ENCODE data around the gene PHF2. TPM values are rescaled to one million over a fixed set of nuclear protein-coding genes. Genes with fewer than 3 reads are reported as not detected.
A peak's percentile ranks its signal among the peaks of the same experiment; 100 is the strongest.

PHF2 gene
- total RNA-seq, 2 experiments from 2014 or later: 16.0 to 16.2 TPM

- ChIA-PET POLR2A (no interaction called here), CTCF (no interaction called here)
- Mint-ChIP-seq H3K36me3 (peaks cover 18% of the 10 kb centered on the region), H3K4me3 (no peak overlapping the region), H3K27ac (no peak overlapping the region), H3K27me3 (no peaks in the 10 kb centered on the region), H3K4me1 (ENCODE audit: low read depth) (peaks cover 3% of the 10 kb centered on the region), H3K9me3 (peaks cover 12% of the 10 kb centered on the region)
- intact Hi-C loops (cut with micrococcal nuclease): no loop called here
- DNase-seq: no peak
These were observed 53.5 kb downstream of the PHF2 start for GRCh38 chr9:93629920-93630319.

GRCh38 chr9:93630806-93631411, 54.5 kb downstream of the PHF2 start:
- CTCF ChIA-PET: no interaction called here
- Mint-ChIP-seq H3K4me1 (ENCODE audit: low read depth) (peaks cover 3% of the 10 kb centered on the region), H3K9me3 (peaks cover 15% of the 10 kb centered on the region), H3K27me3 (no peaks in the 10 kb centered on the region), H3K4me3 (no peak overlapping the region), H3K27ac (no peak overlapping the region), H3K36me3 (peaks cover 27% of the 10 kb centered on the region)
- intact Hi-C loops (cut with micrococcal nuclease): no loop called here
- no peak for DNase-seq
- POLR2A ChIA-PET: no interaction called here

GRCh38 chr9:93633492-93634221, 57.3 kb downstream of the PHF2 start:
- ChIA-PET POLR2A (no interaction called here), CTCF (no interaction called here)
- no peaks in the 10 kb centered on the region for H3K4me1 Mint-ChIP-seq (ENCODE audit: low read depth)
- H3K27ac Mint-ChIP-seq: no peak overlapping the region
- H3K9me3 Mint-ChIP-seq: peaks cover 17% of the 10 kb centered on the region
- H3K27me3 Mint-ChIP-seq: no peaks in the 10 kb centered on the region
- H3K36me3 Mint-ChIP-seq: peaks cover 42% of the 10 kb centered on the region
- intact Hi-C loops (cut with micrococcal nuclease): no loop called here
- DNase-seq: peak; percentile 7
- no peak overlapping the region for H3K4me3 Mint-ChIP-seq

- ChIA-PET CTCF (interaction anchor here (0.7 kb wide), 1 partner anchor 844 kb away, joined by 3 read pairs; no protein-coding TSS in a partner anchor), POLR2A (no interaction called here)
- Mint-ChIP-seq H3K27me3 (no peaks in the 10 kb centered on the region), H3K4me3 (no peak overlapping the region), H3K4me1 (ENCODE audit: low read depth) (no peaks in the 10 kb centered on the region), H3K9me3 (peaks cover 17% of the 10 kb centered on the region), H3K36me3 (peaks cover 46% of the 10 kb centered on the region), H3K27ac (no peak overlapping the region)
- peak; percentile 1 for DNase-seq
- intact Hi-C loops (cut with micrococcal nuclease): no loop called here
These were observed 58.2 kb downstream of the PHF2 start for GRCh38 chr9:93634311-93635185.

- no peaks in the 10 kb centered on the region for H3K27me3 Mint-ChIP-seq
- H3K4me1 Mint-ChIP-seq (ENCODE audit: low read depth): no peaks in the 10 kb centered on the region
- no peak overlapping the region for H3K27ac Mint-ChIP-seq
- ChIA-PET POLR2A (no interaction called here), CTCF (interaction anchor here (0.7 kb wide), 1 partner anchor 845 kb away, joined by 3 read pairs; no protein-coding TSS in a partner anchor)
- peaks cover 51% of the 10 kb centered on the region for H3K36me3 Mint-ChIP-seq
- intact Hi-C loops (cut with micrococcal nuclease): no loop called here
- H3K4me3 Mint-ChIP-seq: no peak overlapping the region
- DNase-seq: peak; percentile 6
- peaks cover 17% of the 10 kb centered on the region for H3K9me3 Mint-ChIP-seq
These were observed 59.1 kb downstream of the PHF2 start for GRCh38 chr9:93635186-93636107.

- Mint-ChIP-seq H3K9me3 (peaks cover 17% of the 10 kb centered on the region), H3K4me3 (no peak overlapping the region), H3K4me1 (ENCODE audit: low read depth) (no peaks in the 10 kb centered on the region), H3K27me3 (no peaks in the 10 kb centered on the region), H3K27ac (no peak overlapping the region), H3K36me3 (peaks cover 53% of the 10 kb centered on the region)
- peak; percentile 3 for DNase-seq
- CTCF ChIA-PET: no interaction called here
- intact Hi-C loops (cut with micrococcal nuclease): no loop called here
- POLR2A ChIA-PET: no interaction called here
These were observed 59.8 kb downstream of the PHF2 start for GRCh38 chr9:93636172-93636661.

GRCh38 chr9:93636667-93637066, 60.3 kb downstream of the PHF2 start:
- H3K9me3 Mint-ChIP-seq: peaks cover 17% of the 10 kb centered on the region
- intact Hi-C loops (cut with micrococcal nuclease): no loop called here
- no peak overlapping the region for H3K4me3 Mint-ChIP-seq
- H3K27ac Mint-ChIP-seq: no peak overlapping the region
- peaks cover 53% of the 10 kb centered on the region for H3K36me3 Mint-ChIP-seq
- POLR2A ChIA-PET: no interaction called here
- H3K27me3 Mint-ChIP-seq: no peaks in the 10 kb centered on the region
- CTCF ChIA-PET: no interaction called here
- peak; percentile 6 for DNase-seq
- H3K4me1 Mint-ChIP-seq (ENCODE audit: low read depth): no peaks in the 10 kb centered on the region

GRCh38 chr9:93637886-93638285, 61.5 kb downstream of the PHF2 start:
- intact Hi-C loops (cut with micrococcal nuclease): no loop called here
- CTCF ChIA-PET: no interaction called here
- Mint-ChIP-seq H3K27me3 (no peaks in the 10 kb centered on the region), H3K4me3 (no peak overlapping the region), H3K4me1 (ENCODE audit: low read depth) (no peaks in the 10 kb centered on the region), H3K36me3 (peaks cover 50% of the 10 kb centered on the region), H3K9me3 (peaks cover 17% of the 10 kb centered on the region), H3K27ac (no peak overlapping the region)
- no peak for DNase-seq
- POLR2A ChIA-PET: no interaction called here

- Mint-ChIP-seq H3K27me3 (no peaks in the 10 kb centered on the region), H3K36me3 (peaks cover 60% of the 10 kb centered on the region), H3K9me3 (peaks cover 17% of the 10 kb centered on the region), H3K4me3 (no peak overlapping the region), H3K27ac (no peak overlapping the region), H3K4me1 (ENCODE audit: low read depth) (no peaks in the 10 kb centered on the region)
- no peak for DNase-seq
- POLR2A ChIA-PET: no interaction called here
- CTCF ChIA-PET: no interaction called here
- intact Hi-C loops (cut with micrococcal nuclease): no loop called here
These were observed 63.6 kb downstream of the PHF2 start for GRCh38 chr9:93640027-93640426.

- H3K36me3 Mint-ChIP-seq: peaks cover 31% of the 10 kb centered on the region
- CTCF ChIA-PET: no interaction called here
- H3K4me3 Mint-ChIP-seq: no peak overlapping the region
- no peak overlapping the region for H3K27ac Mint-ChIP-seq
- H3K4me1 Mint-ChIP-seq (ENCODE audit: low read depth): no peaks in the 10 kb centered on the region
- no peaks in the 10 kb centered on the region for H3K27me3 Mint-ChIP-seq
- intact Hi-C loops (cut with micrococcal nuclease): no loop called here
- POLR2A ChIA-PET: no interaction called here
- peaks cover 4% of the 10 kb centered on the region for H3K9me3 Mint-ChIP-seq
- no peak for DNase-seq
These were observed 66.6 kb downstream of the PHF2 start for GRCh38 chr9:93642961-93643360.

GRCh38 chr9:93644397-93645088, 68.2 kb downstream of the PHF2 start:
- no peak for DNase-seq
- Mint-ChIP-seq H3K27me3 (no peaks in the 10 kb centered on the region), H3K4me1 (ENCODE audit: low read depth) (no peaks in the 10 kb centered on the region), H3K9me3 (no peaks in the 10 kb centered on the region), H3K36me3 (peaks cover 21% of the 10 kb centered on the region), H3K27ac (no peak overlapping the region), H3K4me3 (no peak overlapping the region)
- POLR2A ChIA-PET: no interaction called here
- CTCF ChIA-PET: no interaction called here
- intact Hi-C loops (cut with micrococcal nuclease): no loop called here

Data from activated CD4-positive, alpha-beta memory T cell treated with anti-CD3 and anti-CD28 coated beads for 36 hours (primary cell).